Calu3 (cell line): ENCODE results near the gene SPDEF. TPM values are rescaled to one million over a fixed set of nuclear protein-coding genes. Genes with fewer than 3 reads are reported as not detected.

Experiments
- BruUV-seq: library from RNA; stranded (reverse); fragments of 400-500 nt; replicated peaks from 2 replicates; lab custom pipeline; 2021; lab: Mats Ljungman, UMichigan
- CTCF ChIA-PET: fragments of 300-600 bp; sonication (Branson Sonifier 250); formaldehyde crosslinking; loops from one replicate; lab custom pipeline; 2022; ENCODE audit warnings: antibody characterized with exemption; lab: Charles Lee
- DNase-seq: peaks from one replicate; pipeline ENCODE4 v3.0.0; 2022
- H3K27ac Mint-ChIP-seq: one replicate; pipeline ENCODE4 v1.8.0; 2022; ENCODE audit warnings: mixed read lengths; ENCODE audit not compliant: unreplicated experiment
- H3K27me3 Mint-ChIP-seq: one replicate; pipeline ENCODE4 v1.8.0; 2022; ENCODE audit warnings: mixed read lengths; ENCODE audit not compliant: unreplicated experiment
- H3K36me3 Mint-ChIP-seq: one replicate; pipeline ENCODE4 v1.8.0; 2022; ENCODE audit warnings: mild to moderate bottlenecking, moderate library complexity, mixed read lengths; ENCODE audit not compliant: insufficient read depth, unreplicated experiment
- H3K4me1 Mint-ChIP-seq: one replicate; pipeline ENCODE4 v1.8.0; 2022; ENCODE audit warnings: mild to moderate bottlenecking, low read depth, mixed read lengths; ENCODE audit not compliant: unreplicated experiment
- H3K4me3 Mint-ChIP-seq: one replicate; pipeline ENCODE4 v1.8.0; 2022; ENCODE audit warnings: mild to moderate bottlenecking, low read depth, moderate library complexity, mixed read lengths; ENCODE audit not compliant: unreplicated experiment
- H3K9me3 Mint-ChIP-seq: one replicate; pipeline ENCODE4 v1.8.0; 2022; ENCODE audit warnings: low read depth, mixed read lengths; ENCODE audit not compliant: unreplicated experiment
- CTCF ChIP-seq: fragments of 200-600 bp; IDR thresholded peaks from one replicate; pipeline ENCODE4 v1.8.0; 2022; ENCODE audit warnings: antibody characterized with exemption; ENCODE audit not compliant: unreplicated experiment
- intact Hi-C: fragments of 100-400 bp; cut with micrococcal nuclease; formaldehyde crosslinking; loops from one replicate; pipeline ENCODE4 v1.10.0; 2022; ENCODE audit not compliant: unreplicated experiment
- total RNA-seq: library from RNA; stranded (reverse); gene quantifications from 2 replicates; pipeline ENCODE4 v1.2.3, GENCODE V29; 2022

The SPDEF gene
- total RNA-seq, 1 experiment from 2014 or later: 7.9 TPM

GRCh38 chr6:34518669-34519365 lies 37.3 kb downstream of the SPDEF start:
- TF ChIP-seq CTCF: no peak
- Mint-ChIP-seq H3K27me3 (peaks cover 74% of the 10 kb centered on the region), H3K4me3 (no peak overlapping the region), H3K4me1 (peaks cover 9% of the 10 kb centered on the region), H3K27ac (no peak overlapping the region), H3K36me3 (no peaks in the 10 kb centered on the region), H3K9me3 (no peaks in the 10 kb centered on the region)
- CTCF ChIA-PET: interaction anchor here (1.2 kb wide), 1 partner anchor 26 kb away, joined by 4 read pairs; no protein-coding TSS in a partner anchor
- BruUV-seq: no TSS peak
- no peak for DNase-seq
- intact Hi-C loops: no loop called here

GRCh38 chr6:34517966-34518365 lies 38.2 kb downstream of the SPDEF start:
- no peaks in the 10 kb centered on the region for H3K36me3 Mint-ChIP-seq
- CTCF ChIA-PET: no interaction called here
- no peak overlapping the region for H3K4me3 Mint-ChIP-seq
- no peak overlapping the region for H3K27ac Mint-ChIP-seq
- H3K9me3 Mint-ChIP-seq: no peaks in the 10 kb centered on the region
- H3K4me1 Mint-ChIP-seq: peaks cover 5% of the 10 kb centered on the region
- peaks cover 81% of the 10 kb centered on the region for H3K27me3 Mint-ChIP-seq
- no peak for DNase-seq
- no peak for TF ChIP-seq CTCF
- BruUV-seq: no TSS peak
- intact Hi-C loops: no loop called here

- H3K4me1 Mint-ChIP-seq: peaks cover under 1% of the 10 kb centered on the region
- H3K27ac Mint-ChIP-seq: no peak overlapping the region
- intact Hi-C loops: no loop called here
- no peak for DNase-seq
- CTCF ChIA-PET: no interaction called here
- H3K9me3 Mint-ChIP-seq: no peaks in the 10 kb centered on the region
- BruUV-seq: no TSS peak
- TF ChIP-seq CTCF: no peak
- H3K36me3 Mint-ChIP-seq: no peaks in the 10 kb centered on the region
- no peak overlapping the region for H3K4me3 Mint-ChIP-seq
- H3K27me3 Mint-ChIP-seq: peaks cover 81% of the 10 kb centered on the region
Measured at GRCh38 chr6:34517461-34517881, 38.7 kb downstream of the SPDEF start.

GRCh38 chr6:34516391-34517324 lies 39.5 kb downstream of the SPDEF start:
- no peak for TF ChIP-seq CTCF
- Mint-ChIP-seq H3K27me3 (peaks cover 86% of the 10 kb centered on the region), H3K27ac (no peak overlapping the region), H3K36me3 (no peaks in the 10 kb centered on the region), H3K9me3 (no peaks in the 10 kb centered on the region), H3K4me1 (no peaks in the 10 kb centered on the region), H3K4me3 (no peak overlapping the region)
- DNase-seq: no peak
- no TSS peak for BruUV-seq
- CTCF ChIA-PET: no interaction called here
- intact Hi-C loops: no loop called here
